GM18498 (cell line): Measurements from ENCODE around the gene GNAL.
"Not testable (repeated sequence)": the region's sequence is repeated elsewhere in the genome, so short reads cannot be mapped to it uniquely, and the experiment has no call there.

Source experiments
- ATAC-seq: cut with Tn5 transposase; IDR thresholded peaks from one replicate; pipeline ENCODE4 v1.9.1; 2021; ENCODE audit warnings: mild to moderate bottlenecking, moderate library complexity; ENCODE audit not compliant: unreplicated experiment

The GNAL gene

DNA sequence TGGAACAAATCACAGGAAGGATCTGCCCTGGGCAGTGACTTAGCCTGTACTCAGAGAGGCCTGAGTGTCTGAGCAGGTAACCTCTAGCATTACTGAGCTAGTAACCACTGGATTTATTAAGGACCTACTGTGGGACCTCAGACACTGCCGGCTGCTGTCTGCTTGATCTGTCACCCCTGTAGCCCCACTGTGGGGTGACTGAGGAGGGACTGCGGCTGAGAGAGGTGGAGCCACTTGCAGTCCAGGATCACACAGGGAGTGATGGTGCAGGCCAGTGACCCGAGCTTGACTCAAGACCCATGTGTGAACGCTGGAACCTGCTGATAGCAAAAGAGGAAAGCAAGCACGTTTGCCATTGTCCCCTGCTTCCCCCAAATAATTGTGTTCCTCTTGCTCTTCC, 177.7 kb downstream of the GNAL start:
- ATAC-seq: no peak

DNA sequence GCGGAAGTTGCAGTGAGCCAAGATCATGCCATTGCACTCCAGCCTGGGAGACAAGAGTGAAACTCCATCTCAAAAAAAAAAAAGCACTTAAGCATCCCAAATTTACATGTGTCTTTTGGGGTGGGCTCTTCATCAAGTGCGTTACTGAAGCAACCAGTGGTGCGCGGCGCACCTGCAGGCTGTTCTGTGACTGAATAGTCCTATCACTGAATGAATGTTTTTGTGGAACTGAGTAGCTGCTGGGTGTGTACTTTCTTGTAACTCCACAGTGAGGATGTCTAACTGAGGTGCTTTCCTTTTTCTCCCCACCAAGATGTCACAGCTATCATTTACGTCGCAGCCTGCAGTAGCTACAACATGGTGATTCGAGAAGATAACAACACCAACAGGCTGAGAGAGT, 179.2 kb downstream of the GNAL start:
- no peak for ATAC-seq

DNA sequence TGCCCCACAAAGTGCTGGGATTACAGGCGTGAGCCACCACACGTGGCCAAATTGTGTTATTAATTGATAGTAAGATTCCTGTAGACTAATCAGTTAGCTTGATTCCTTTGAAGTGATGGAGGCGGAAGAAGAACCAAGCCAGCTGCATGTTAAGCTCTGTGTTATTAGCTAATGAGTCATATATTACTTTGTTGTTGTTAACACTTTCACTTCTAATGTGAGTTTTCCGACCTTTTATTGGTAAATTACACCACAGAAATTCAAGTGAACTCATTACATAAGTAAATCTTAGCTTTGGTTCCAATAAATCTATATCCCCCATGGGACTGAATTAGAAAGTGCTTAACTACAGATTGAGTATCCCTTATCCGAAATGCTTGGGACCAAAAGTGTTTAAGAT, 182.4 kb downstream of the GNAL start:
- ATAC-seq: no peak

DNA sequence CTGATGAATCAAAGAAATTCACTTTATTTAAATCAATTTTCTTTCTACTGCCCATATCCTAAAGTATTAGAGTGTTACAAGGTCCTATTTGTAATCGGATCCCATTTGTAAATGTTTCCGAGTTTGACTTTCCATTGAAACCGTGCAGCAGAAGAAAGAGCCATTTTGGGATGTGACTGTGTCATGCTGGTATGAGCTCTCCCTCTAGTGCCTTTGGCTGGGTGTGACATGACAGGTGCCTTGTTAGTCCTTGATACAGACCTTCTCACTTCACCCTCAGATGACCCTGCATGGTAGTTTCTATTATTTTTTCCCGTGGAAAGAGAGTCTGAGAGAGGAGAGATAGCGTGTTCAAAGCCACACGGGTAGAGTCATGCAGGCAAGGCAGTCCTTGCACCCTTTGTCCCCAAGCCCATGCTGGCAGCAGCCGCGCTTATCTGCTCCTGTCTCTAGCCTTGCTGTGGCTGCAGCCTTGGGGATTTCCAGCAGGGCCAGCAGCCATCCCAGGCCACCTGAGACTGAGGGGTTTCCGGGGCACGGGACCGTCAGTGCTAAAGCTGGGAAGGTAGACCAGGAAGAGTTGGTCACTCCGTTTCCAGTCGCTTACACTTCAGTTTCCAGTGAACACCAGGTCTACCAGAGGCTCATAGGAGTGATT, 183.5 kb downstream of the GNAL start:
- ATAC-seq: no peak

DNA sequence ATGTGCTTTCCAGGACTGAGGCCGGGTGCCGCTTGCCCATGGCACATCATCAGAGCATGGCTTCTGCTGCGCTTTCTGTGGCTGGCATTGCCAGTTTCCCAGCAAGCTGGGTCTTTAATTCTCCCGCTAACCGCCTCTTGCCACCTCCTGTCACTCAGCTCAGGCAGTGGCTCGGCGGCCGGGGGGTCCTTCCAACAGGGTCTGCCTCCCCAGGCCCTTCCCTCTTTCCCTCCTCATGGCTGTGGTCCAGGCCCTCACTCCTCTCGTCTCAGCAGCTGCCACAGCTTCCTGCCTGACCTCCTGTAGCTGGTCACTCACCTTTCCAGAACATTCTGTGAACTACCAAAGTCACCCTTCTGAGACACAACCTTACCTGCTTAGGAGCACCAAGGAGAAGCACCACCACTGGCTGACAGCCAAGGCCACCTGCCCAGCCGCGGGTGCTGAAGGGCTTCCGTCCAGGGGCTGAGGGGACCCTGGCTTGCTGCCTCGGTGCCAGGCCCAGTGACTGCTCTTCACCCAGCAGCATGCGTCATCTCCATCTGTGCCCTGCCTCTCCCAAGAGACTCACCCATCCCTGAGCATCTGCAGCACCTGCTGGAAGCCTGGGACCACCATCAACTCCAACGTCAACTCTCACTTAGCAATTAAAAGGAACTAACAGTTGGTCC, 184.7 kb downstream of the GNAL start:
- no peak for ATAC-seq

DNA sequence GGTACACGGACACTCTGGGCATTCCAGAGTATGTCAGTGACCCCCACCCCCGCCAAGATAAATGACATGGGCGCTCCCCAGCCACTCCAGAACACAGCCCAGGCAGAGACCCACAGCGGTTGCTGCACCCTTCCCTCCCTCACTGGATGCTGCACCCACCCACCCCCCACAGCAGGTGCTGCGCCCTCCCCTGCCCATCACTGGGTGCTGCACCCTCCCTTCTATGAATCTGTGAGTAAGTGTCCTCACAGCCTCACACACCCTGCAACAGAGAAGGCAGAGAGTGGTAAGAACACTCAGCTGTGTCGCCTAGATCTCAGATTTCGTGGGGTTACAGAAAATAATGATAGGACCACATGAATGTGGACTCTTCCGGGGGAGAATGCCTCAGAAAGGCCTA, 185.6 kb downstream of the GNAL start:
- ATAC-seq: no peak

DNA sequence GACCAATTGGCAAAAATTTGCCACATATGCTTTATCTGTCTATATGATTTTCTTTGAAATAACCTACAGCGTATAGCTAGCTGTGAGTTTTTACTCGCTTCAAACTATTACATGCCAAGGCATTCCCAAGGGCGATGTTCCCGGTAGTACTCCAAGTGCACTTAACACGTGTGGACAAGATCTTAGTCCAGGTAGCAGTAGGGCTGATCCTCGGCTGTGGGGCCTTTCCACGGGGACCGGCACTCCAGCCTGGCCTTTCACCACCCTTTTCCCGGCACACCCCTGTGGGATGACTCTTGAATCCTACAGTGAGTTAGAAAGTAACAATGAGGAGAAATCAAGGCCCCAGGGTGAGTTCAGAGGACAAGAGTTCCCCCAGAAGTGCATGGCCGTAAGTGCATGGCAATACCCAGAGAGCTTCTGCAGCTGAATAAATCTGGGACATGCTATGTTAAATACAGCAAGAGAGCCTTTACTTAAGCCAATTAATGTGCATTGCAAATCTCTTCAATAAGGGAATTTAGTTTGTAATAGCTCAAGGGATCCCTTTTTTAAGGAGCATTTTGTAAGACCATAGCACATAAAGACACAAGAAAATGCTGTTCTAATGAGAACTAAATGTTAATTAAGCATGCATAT, 188.6 kb downstream of the GNAL start:
- ATAC-seq: no peak

DNA sequence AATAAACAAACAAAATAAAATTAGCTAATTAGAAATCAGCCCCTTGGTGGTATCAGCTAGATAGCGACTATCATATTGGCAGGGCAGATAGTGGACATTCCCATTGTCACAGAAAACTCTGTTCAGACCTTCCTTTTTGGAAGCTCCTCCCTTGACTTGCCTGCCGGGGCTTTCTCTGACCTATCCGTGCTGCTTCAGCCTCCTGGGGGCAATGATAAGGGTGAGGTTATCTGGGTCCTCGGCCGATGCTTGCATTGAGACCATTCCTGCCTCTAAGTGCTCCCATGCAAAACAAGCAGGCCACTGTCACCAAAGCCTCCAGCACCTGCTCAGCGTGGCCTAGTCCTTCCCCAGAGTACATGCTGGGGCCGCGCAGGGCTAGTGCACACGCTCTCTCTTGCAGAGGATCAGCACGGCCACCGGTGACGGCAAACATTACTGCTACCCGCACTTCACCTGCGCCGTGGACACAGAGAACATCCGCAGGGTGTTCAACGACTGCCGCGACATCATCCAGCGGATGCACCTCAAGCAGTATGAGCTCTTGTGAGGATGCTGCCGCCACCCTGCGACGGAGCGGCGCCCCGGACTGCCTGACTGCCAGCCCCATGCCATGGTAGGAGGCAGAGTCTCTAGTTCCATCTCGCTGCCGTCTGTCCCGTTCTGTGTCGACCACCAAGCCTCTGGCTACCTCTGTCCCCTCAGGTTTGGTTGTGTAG, 191.7 kb downstream of the GNAL start:
- ATAC-seq: no peak

DNA sequence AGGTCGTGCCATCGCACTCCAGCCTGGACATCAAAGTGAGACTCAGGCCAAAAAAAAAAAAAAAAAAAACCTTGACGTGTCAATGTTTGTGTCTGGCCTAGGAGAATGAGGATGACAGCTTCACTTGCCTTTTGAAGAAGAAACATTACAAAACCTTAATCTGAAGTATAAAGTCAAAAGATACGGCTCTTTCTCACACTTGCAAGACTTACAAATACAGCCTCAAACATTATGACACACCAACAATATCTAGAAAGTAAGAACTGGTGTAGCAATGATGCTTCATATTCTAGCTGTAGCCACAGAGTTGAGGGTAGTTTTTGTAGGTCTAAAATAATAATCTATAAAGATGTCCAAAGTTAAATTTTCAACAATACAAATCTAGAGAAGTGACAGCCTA, 193.6 kb downstream of the GNAL start:
- no peak for ATAC-seq

DNA sequence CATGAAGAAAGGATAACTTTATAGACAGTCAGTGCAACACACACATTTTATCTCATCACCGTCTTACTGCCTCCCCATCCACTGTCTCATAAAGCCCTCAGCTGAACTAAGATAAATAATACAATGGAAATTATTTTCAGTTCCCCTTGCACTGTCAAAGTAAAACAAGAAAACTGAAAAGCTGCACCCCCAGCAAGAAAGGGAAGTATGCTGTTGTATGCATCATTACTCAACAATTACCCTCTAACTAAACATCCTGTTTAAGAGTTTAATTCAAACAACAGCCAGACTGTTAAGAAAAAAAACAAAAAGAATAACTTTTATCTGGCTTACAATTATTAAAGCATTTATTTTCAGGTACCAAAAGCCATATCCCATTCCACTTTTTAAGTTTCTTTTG, 194.1 kb downstream of the GNAL start:
- peak; percentile 80 for ATAC-seq

DNA sequence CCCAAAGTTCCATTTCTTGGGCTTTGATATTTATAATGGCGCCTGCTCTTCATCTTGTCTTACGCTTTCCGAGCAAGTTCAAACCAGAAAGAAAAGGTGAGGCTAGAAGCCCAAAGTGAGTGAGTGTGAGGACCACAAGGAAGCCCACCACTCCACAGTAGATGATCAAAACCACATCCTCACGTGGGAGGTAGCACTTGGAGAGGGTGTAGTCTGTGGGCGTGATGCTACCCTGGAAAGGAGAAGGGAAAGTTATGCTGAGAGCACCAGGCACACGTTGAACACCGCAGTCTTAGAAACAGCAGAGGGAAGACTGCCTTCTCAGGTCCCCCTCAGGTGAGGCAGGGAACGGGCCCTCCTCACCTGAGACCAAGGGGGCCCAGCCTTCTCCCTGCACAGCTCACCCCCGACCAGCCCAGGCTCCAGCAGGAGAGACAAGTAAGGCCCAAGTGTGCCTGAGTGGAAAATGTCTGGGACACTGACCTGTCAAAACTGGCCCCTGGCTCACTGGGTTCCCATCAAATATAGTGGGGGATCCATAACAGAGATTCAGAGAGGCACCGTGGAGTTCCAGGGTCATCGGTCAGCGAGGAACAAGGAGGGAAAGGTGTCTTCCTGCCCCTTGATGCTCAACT, 195.4 kb downstream of the GNAL start:
- no peak for ATAC-seq

DNA sequence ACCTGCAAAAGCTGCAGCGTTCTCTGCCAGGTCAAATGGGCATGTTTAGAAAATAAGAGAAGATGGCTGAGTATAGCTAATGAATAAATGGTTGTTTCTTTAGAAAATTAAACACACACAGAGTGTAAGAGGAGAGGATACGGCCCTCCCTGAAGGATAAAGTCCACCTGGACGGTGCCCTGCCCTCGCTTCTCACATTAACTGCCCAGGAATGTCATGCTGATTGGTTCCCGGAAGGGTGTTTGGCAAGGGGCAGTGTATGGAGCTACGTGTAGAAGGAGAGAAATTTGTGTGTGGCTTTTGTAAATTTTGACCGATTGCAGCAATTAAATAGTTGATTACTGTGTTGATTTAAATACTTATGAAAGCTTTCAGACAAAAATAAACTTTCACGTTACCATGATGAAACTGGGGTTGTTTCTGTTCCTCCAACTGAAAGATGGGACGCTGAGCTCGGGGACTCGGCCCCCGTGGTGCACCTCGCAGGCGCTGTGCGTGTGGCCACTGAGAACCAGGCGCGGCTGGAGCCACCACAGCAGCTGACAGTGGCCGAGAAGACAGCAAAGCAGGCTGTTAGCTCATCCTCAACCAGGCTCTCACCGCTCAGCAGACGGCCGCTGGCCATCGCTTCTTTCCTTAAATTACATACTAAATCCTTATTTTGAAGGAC, 196.3 kb downstream of the GNAL start:
- no peak for ATAC-seq

DNA sequence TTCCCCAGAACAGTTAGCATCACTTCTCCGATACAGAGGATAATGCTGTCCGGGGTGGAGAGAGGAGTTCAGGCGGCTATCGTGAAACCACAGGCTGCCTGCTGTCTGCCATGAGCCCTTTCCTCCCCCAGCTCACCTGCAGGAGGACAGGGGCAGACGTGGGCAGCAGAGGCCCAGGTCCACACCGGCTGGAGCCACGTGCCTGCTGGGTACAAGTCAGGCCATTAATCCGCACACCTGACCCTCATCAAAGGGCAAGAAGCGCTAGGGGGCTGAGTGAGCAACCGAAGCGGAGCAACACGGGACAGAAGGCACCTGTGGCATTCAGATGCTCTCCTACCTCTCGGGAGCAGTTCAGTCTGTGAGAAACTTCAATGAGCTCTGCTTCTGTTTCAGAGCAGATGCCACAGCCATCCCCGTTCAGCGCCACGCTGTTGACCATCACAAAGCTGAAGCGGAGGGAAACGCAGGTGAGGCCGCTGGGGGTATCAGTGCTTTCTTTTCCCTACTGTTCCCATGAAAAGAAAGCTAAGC, 197.6 kb downstream of the GNAL start:
- ATAC-seq: no peak

DNA sequence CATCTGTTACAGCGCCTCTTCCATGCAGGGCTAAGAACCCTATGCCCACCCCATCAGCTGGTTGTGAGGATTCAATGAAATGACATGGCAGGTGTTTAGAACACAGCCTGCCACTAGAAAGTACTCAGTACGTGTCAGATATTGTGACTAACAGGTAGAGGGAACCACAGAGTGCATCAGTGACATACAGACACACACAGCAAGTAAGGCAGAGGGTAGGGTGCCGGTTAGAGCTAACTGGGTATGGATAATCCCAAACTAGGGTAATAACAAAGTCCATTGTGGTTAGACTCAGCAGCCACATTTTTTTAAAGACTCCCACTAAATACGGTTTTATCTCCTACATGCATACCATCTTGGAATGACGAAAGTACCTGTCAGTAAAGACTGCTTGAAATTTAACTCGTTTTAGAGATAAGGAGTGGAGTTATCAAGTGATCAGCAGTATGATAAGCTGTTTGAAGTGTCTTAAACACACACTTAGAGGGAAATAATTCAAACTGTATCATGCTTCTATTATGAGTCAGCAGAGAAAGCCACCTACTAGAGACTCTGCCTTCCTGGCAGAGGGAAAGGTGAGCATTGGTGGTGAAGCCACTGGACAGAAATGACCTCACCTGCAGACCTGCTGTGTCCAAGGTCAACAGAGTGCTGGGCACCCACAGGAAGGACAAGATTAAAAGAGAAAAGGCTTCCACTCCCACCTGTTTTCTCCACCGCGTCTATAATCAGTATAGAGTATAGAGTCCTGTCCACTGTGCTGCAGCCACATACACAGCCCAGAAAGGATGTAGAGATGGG, 198.5 kb downstream of the GNAL start:
- ATAC-seq: no peak

DNA sequence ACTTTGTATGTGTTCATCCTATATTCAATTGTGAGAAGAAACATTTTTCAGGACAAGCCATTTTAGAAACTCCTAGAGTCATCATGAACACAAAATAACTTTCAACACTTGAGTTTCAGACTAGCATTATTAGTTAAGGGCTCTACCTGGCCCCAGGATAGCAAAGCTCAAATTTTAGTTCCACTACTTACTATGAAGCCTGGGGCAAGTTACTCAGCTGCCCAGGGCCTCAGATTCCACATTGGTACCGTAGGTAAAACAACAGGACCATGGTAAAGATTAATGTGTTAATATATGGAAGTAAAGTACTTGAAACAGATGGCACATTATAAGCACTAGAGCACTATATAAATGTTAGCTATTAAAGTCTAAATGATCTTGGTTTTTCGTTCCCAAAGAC, 199.7 kb downstream of the GNAL start:
- ATAC-seq: no peak

DNA sequence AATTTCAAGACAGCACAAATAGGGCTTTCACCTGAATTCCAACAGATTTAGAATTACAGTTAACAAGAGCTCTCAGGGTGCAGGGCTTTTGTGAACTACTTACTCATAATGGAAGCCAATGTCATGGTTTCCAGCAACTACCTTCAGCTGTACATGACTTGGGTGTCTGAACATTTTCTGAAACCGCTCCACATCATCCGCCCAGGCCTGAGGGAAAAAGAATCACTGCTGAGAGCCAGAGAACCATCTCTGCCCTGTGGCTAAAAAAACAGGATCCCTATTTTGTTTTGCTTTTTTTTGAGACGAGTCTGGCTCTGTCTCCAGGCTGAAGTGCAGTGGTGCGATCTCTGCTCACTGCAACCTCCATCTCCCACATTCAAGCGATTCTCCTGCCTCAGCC, 200.2 kb downstream of the GNAL start:
- no peak for ATAC-seq

DNA sequence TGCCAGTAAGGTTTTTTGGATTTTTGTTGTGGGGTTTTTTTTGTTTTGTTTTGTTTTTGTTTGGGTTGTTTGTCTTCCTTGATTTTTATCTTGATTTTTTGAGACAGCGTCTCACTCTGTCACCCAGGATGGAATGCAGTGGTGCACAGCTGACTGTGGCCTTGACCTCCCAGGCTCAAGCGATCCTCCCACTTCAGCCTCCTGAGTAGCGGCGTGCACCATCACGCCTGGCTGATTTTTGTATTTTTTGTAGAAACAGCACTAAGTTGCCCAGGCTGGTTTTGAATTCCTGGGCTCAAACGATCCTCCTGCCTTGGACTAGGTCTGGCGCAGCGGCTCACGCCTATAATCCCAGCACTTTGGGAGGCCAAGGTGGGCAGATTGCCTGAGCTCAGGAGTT, 202.7 kb downstream of the GNAL start:
- no peak for ATAC-seq

DNA sequence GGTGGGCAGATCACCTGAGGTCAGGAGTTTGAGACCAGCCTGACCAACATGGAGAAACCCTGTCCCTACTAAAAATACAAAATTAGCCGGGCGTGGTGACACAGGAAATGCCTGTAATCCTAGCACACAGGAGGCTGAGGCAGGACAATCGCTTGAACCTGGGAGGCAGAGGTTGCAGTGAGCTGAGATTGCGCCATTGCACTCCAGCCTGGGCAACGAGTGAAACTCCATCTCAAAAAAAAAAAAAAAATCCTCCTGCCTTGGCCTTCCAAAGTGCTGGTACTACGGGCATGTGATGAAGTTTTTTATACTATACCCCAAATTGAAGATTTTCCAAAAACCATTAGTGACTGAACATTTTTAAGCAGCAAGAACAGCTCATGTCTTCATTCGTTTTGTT, 203.4 kb downstream of the GNAL start:
- ATAC-seq: not testable (repeated sequence)

DNA sequence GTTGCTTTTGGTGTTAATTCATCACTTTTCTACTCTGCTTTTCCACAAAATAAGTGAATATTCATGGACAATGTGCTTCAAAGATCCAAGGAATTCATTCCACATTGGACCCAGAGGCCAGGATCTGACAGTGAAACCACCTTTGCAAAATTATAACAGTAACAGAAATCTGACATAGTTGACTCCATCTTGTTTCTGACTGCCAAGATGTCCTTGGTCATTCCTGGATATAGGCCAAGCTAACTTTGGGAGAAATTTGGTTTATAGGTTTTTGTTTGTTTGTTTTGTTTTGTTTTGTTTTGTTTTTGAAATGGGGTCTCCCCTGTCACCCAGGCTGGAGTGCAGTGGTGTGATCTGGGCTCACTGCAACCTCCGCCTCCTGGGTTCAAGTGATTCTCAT, 208.7 kb downstream of the GNAL start:
- ATAC-seq: no peak

DNA sequence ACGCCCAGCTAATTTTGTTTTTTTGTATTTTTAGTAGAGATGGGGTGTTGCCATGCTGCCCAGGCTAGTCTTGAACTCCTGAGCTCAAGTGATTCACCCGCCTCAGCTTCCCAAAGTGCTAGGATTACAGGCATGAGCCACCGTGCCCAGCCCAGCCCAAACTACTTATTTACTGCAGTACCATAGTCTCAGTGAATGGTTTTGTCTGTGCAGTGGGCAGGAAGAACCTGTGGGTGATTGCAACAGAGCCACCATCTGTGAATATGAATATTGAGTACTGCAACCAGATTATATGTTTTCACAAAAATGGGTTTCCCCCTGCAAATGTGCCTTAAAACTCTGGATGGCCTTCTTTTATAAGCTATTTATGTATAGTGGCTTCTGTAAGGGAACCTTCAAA, 210.0 kb downstream of the GNAL start:
- ATAC-seq: no peak
